NOMO-1 treated with DMSO at 0.1 percent for 48 hours (cell line): ENCODE measurements around the gene PIN4.
A peak's percentile ranks its signal among the peaks of the same experiment; 100 is the strongest.
"Not testable (repeated sequence)": the region's sequence is repeated elsewhere in the genome, so short reads cannot be mapped to it uniquely, and the experiment has no call there.

ENCODE experiments used
- DNase-seq: peaks from one replicate; lab custom pipeline; 2025; ENCODE audit not compliant: unreplicated experiment; lab: John Stamatoyannopoulos, UW

The PIN4 gene

DNA sequence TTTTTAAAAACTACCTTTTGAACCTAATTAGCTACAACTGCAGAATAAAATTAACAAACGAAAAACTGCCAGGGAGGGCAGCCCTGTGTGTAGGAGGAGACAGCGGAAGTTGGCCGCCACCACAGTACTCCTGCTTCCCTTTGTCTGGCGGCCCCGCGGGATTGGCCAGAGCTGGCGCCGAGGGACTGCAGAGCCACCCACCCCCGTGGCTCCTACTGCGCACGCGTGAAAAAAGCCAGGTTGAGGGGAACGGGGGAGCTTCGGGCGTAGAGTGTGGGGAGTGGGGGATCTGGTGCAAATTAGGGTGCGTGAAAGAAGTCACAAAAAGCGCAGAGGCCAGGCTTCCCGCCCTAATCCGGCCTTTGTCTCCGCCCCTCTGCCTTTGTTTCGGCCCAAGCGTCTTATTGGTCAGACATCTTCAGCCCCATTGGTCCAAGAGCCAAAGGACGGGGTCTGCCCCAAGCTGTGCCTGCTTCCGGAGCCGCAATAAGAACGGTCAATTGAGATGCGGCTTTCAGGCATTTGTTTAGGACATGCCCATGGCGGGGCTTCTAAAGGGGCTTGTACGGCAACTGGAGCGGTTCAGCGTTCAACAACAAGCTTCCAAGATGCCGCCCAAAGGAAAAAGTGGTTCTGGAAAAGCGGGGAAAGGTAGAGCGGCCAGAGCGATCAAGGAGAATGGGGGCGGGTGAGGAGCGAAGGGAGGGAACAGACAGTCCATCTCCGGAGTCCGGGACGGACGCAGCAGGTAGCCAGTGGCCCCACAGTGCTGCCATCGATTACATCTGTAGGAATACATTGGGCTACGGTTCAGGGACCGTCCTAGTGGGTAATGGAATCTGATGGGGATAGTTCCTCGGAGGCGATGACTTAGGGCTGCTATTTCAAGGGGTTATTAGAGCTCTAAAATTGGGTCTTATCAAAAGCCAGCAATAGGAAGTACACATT, at the start of gene PIN4:
Gene PIN4, plus strand, starts transcription at position 580 of the 948 bp plus-strand sequence. Its CDS starts 29 bp downstream, at position 609.
- DNase-seq = peak; percentile 87

DNA sequence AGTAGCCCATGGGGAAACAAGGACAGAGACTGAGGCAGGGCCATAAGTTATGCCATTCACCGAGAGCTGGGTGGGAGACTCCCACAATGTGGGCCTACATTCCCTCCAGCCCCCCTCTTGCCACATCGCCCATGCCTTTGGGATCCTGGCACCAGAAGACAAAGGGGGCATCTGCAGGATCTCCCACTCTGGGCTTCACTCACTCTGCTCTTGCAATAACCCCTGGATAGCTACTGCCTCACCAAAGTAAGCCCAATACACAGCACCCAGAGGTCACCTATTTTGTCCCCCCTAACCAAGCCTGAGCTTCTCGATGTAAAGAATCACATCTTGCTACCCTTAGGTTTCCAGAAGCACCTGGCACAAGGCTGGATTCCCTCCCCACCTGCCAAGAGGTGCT, 49.1 kb upstream of the PIN4 start:
- no peak for DNase-seq

DNA sequence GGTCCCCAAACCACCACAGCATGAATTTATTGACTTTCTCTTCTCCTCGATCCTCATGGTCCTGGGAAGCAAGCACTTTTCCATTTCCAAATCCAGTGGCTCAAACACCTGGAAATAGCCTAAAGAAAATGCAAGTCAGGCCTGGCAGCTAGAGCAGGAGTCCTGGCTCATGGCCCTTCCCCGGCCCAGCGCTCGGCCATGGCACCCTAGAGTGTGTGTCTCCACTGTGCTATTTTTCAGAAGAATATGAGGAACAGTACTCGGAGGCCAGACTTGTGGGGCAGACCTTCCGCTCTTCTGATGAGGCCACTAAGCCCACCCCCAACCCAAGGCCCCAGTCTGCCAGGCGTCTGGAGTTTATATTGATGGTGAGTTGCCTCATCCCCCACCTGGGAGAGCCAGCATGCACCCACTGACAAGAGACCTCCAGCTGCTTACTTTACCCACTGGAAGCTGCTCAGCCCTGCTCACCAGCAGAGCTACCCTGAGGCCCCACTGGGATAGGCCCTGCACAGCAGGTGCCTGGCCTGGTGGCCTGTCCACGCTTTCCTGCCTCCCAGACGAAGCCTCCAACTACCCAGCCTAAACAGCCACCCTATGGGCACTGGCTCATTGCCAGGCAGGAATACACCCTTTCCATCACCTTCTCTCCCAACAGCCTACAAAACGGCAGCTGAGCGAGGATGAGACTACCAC, 47.6 kb upstream of the PIN4 start:
- no peak for DNase-seq

DNA sequence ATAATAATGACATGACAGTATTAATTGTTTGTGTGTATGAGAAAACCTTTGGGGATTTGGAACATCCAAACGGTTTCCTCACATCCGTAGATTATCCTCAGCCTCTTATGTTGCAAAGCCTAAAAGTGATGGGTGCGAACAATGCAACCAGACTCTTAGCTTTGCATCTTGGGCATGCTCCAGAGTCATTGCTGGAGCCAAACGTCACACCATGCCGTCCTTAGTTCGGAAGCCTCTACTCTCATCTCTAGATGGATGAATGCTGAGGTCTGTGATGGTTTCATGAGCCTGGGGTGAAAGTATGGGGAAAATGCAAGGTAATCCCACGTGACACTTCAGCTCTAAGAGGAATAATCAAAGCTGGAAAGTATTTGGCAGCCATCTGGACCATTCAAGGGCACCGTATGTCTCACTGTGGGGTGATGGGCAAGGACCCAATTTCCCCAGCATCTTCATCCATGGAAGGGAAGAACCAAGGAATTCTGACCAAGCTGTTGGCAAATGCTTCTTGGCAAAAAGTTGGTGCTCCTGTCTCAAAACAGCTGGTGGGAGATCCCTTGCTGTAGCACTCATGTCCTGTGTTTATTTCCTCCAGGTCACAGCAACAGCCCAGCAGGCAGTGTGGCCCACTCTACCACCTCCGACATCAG, 43.6 kb upstream of the PIN4 start:
- no peak for DNase-seq

DNA sequence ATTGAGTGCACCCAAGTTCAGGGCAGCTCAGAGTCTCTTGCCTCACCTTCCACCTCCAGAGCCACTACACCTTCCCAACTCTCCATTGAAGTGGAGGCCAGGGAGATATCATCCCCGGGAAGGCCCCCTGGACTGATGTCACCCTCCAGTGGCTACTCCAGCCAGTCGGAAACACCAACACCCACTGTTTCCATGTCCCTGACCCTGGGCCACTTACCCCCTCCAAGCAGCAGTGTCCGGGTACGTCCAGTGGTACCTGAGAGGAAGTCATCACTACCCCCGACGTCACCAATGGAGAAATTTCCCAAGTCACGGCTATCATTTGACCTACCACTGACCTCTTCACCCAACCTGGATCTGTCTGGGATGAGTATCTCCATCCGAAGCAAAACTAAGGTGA, 42.0 kb upstream of the PIN4 start:
- no peak for DNase-seq

DNA sequence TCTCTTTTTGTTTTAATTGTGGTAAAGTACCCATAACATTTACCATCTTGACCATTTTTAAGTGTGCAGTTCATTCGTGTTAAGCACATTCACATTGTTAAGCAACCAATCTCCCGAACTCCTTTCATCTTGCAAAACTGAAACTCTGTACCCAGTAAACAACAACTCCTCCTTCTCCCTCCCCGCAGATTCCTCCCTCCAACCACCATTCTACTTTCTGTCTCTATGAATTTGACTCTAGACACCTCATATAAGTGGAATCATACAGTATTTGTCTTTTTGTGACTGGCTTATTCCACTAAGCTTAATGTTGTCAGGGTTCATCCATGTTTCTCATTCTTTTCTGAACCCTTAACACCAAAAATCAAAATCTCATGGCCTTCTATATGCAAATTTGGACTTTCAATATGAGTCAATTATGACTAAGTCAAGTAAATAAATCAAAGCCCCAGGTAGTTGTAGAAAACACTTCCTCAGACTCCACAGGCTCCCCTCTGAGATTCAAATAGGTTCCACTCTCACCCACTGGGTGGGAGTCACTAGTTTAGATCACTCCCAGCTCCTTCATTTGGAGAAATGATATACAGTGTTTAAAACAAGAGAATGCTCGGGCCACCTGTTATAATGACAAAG, 40.1 kb upstream of the PIN4 start:
- DNase-seq = no peak

DNA sequence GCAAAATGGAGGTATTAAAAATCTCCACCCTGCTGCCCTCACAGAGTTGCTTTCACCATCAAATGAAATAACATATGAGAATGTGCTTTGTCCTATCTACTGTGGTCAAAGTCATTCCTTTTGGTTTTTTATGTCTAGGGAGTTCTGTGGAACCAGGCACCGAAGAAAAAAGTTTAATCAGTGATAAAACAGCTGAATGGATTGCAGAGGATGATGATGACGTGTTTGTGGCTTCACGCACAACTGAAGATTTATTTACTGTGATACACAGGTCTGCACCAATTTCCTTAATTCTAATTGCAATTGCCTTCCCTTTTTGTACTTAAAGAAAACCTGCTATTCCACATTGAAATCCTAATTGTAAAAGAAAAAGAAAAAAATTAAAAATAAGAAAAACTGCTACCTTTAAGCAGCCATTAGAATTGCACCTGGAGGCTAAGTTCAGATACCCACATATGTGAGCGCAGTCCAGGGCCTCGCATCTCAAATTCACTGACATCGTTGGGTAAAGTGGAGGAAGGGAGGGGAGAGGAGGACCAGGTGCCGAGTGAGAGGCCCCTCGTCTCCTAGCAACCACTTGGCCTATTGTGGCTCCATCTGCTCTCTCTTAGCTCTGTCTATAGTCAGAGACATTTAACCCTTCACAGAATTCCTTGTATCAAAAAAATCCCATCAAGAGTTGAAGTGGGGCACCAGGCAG, 39.3 kb upstream of the PIN4 start:
- peak; percentile 12 for DNase-seq

DNA sequence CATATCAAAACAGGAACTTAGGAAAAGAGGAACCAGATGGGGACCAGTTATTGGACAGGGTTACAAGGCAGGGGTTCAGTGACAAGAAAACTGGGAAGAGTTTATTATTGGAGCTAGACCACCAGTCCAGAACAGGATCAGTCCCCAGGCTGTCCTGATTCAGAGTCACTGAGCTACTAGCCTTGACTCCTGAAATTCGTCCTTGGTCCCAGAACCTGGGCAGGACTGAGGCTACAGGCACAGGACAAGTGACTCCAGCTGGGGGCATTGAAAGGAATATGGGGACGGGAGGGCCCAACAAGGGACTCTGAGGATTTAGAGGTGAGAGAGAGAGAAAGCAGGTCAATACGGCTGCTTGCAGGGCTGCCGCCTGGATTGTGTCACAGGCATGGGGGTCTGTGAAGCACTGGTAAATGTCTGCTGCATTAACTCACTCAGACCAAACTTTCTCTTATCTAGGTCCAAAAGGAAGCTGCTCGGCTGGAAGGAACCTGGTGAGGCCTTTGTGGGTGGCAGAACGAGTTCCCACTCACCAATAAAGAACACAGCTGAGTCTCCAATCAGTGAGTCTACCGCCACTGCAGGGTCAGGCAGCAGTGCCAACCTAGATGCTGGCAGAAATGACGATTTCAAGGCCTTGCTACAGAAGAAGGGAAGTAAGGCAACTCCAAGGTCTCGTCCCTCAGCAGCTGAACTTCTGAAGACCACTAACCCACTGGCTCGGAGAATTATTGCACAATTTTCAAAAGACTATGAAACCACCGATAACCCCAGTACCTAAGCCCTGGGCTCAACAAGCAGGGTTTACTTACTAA, 38.6 kb upstream of the PIN4 start:
- DNase-seq = no peak

DNA sequence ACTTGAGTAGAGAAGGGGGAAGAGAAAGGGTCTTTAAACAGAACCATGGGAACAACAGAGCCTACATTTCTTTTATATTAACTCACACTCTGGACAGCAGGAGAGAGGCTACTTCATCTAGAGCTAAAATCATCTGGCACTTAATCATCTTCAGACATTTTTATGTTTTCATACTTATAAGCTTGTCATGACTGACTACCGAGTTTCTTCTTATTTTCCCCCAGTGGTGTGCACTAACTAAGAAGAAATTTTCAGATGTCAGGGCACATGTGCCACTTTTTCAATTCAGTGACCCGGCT, 38.0 kb upstream of the PIN4 start:
- no peak for DNase-seq

DNA sequence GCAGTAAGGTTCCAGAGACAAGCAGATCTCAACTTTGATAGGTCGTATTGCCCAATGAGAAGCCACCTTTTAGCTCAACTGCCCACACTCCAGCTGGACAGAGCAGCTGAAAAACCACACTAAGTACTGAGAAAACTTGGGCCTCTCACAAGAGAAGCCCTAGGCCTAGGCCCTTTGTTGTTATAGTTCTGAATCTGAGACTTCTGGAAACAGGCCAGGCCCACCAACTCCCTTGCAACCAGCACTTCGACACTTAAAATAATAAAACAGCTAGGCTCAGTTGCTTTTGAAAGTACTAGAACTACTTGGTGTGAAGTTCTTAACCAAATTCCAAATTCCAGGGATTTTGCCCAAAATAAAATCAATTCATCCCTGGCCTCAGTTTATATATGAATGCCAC, 36.4 kb upstream of the PIN4 start:
- DNase-seq = no peak

DNA sequence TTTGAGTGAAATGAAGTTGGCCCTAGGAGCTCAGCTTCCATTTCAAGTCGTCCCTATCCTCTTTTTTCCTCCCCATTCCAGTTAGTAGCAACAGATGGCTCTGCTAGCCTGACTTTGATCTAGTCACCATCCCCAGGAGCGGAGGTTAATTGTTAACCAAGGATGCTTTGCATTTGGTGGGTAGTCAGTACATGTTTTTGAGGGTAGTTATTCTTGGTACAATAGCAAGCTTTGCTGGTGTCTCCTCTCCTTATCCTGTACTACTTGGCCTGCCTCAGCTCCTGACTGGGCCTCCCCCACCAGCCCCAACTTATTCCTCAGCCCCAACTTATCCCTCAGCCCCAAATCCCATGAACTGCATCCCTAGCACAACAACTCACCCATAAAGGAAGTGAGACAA, 35.0 kb upstream of the PIN4 start:
- DNase-seq = no peak

DNA sequence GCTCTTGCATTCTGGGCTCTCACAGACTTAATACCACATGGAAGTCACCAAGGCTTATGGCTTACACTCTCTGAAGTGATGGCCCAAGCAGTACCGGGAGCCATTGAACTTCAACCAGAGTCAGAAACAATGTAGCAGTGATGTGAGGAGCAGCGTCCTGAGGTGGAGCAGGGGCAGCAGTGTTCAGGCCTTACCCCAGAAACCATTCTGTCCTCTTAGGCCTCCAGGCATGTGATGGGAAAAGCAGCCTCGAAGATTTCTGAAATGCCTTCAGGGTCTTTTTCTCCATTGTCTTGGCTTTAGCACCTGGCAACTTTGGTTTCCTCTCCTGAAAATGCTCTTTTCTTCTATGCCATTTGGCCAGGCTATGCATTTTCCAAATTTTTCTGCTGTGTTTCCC, 22.8 kb upstream of the PIN4 start:
- DNase-seq = no peak

DNA sequence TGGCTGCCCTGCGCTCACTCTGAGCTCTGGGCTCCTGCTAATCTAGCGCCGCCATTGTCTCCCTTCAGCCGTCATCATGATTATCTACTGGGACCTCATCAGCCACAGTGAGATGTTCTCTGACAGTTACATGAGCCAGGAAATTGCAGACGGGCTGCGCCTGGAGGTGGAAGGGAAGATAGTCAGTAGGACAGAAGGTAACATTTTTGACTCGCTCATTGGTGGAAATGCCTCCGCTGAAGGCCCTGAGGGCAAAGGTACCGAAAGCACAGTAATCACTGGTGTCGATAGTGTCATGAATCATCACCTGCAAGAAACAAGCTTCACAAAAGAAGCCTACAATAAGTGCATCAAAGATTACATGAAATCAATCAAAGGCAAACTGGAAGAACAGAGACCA, 21.8 kb upstream of the PIN4 start:
- no peak for DNase-seq

DNA sequence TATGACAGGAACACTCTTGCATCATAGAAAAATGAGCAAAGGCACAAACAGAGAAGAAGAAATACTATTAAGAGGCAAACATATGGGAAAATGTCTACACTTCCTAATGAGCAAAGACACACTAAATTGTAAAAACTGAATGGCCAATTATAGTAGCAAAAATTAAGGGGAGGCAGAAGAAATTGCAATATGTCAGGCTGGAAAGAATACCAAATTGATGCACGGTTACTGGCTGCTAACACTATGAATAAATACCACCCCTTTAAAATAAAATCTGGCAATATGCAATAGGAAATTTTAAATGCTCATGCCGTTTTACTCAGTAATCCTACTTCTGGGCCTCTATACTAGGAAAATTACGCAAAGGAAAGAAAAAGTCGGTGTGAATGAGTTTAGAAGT, 16.0 kb upstream of the PIN4 start:
- no peak for DNase-seq

DNA sequence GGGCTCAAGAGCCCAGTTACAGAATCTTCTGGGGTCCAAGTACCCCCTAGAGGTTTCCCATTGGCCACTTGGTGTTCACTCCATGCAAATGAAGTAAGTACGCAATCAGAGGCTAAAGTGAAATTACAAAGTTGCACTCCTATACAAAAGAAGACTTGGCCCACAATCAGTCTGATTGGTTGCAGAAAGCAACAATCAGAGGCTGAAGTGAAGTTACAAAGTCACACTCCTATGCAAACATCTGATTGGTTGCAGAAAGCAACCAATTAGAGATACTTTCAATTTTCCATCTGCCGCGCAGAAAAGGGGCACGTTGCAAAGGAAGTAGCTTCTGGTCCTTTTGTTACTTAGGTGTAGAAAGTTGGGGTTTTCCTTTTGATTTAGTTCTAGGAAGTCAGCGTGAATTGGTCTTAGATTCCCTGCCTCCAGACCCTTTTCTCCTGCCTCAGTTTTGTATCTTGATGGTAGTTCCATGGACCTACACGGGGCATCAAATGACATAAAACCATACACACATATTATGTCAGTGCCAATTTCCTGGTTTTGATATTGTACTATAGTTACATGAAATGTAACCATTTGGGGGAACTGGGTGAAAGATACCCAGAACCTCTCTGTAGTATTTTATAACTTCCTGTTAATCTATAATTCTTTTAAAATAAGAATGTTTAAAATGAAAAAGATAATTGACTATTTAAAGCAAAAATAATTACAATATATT, 12.4 kb upstream of the PIN4 start:
- no peak for DNase-seq

DNA sequence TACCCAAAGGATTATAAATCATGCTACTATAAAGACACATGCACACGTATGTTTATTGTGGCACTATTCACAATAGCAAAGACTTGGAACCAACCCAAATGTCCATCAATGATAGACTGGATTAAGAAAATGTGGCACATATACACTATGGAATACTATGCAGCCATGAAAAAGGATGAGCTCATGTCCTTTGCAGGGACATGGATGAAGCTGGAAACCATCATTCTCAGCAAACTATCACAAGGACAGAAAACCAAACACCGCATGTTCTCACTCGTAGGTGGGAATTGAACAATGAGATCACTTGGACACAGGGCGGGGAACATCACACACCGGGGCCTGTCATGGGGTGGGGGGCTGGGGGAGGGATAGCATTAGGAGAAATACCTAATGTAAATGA, 5.3 kb upstream of the PIN4 start:
- DNase-seq = not testable (repeated sequence)

DNA sequence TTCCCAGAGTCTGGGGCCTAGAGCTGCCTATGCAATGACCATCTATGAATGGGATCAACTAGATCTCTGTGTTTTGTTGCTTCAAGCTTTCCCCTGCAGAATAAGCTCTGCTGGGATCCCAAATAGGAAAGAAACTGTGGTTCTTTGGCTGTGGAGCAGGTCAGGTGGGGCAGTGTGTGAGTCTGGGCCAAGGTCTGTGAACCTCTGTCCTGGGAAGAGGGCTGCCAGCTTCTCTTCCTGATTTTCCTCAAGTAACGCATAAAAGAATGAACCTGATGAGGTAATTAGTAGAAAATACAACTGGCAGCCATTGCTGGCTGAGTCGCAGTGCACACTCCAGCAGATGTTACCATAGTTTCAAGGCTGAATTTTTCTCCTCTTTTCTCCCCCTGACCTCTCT, 4.6 kb upstream of the PIN4 start:
- no peak for DNase-seq

DNA sequence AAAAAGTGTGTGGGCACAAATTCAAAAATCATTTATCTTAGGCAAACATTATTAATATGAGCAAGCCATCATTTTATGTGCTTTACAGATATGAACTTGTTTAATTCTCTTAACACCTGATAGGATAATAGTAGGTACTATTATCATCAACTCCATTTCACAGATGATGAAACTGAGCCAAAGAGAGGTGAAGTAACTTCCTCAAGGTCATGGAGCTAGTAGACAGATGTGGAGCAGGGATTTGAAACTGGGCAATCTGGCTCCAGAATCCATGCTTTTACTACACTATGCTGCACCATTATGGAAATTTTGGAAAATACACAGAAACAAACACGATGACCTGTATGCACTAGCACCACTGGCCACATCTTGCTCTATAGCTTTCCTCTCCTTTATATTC, 1.0 kb upstream of the PIN4 start:
- no peak for DNase-seq

DNA sequence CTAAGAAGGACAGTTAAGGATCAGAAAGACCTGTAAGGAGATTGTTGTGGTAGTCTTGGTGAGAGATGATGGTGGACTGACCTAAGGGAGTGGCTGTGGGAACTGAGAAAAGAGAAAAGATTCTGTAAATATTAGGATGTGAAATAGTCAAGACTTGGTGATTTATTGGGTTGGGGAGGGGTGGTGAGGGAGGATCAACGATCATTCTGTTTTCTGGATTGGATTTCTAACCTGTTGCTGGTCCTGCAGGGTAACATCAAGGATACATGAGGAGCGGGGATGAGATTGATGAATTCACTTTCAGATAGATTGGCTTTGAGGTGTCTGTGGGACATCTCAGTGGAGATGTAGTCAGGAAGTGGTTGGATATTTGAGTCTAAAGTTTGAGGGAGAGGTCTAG, 1.4 kb downstream of the PIN4 start:
- no peak for DNase-seq
